SK-N-SH treated with all-trans-retinoic acid at 6 μM for 48 hours (cell line): ENCODE data around the gene ACTL6A.

Experiments
- ARNTL ChIP-seq: fragments of 450-650 bp; formaldehyde crosslinking; IDR thresholded peaks from 2 replicates; pipeline ENCODE4 v1.5.0; 2020; ENCODE audit warnings: low read depth, mild to moderate bottlenecking, moderate library complexity, borderline replicate concordance
- PPARA ChIP-seq: fragments of 250-450 bp; sonication (Bioruptor Pico); IDR thresholded peaks from 2 replicates; pipeline ENCODE4 v1.5.0; 2020; ENCODE audit warnings: mild to moderate bottlenecking, borderline replicate concordance
- TOX ChIP-seq: fragments of 250-450 bp; sonication (Bioruptor Pico); IDR thresholded peaks from 2 replicates; pipeline ENCODE4 v1.8.0; 2021; ENCODE audit warnings: mild to moderate bottlenecking, moderate library complexity, borderline replicate concordance
- ZFP3 ChIP-seq: fragments of 250-450 bp; sonication (Bioruptor Pico); IDR thresholded peaks from 2 replicates; pipeline ENCODE4 v1.5.0; 2020; ENCODE audit warnings: mild to moderate bottlenecking, moderate library complexity
- ZNF565 ChIP-seq: fragments of 450-650 bp; formaldehyde crosslinking; conservative IDR thresholded peaks from 2 replicates; pipeline ENCODE4 v1.5.0; 2020; ENCODE audit warnings: low read depth, mild to moderate bottlenecking, moderate library complexity
- ZNF70 ChIP-seq: fragments of 450-650 bp; formaldehyde crosslinking; IDR thresholded peaks from 2 replicates; pipeline ENCODE4 v1.5.0; 2020; ENCODE audit warnings: mild to moderate bottlenecking, moderate library complexity
- TF ChIP-seq, protein P1 (sequence below): fragments of 250-450 bp; sonication (Bioruptor Pico); IDR thresholded peaks from 2 replicates; pipeline ENCODE4 v1.5.1; 2021; ENCODE audit warnings: mild to moderate bottlenecking, moderate library complexity
- TF ChIP-seq, protein P2 (sequence below): fragments of 250-450 bp; sonication (Bioruptor Pico); IDR thresholded peaks from 2 replicates; pipeline ENCODE4 v1.8.0; 2020; ENCODE audit warnings: mild to moderate bottlenecking, moderate library complexity, borderline replicate concordance
- TF ChIP-seq, protein P3 (sequence below): fragments of 250-450 bp; sonication (Bioruptor Pico); IDR thresholded peaks from 2 replicates; pipeline ENCODE4 v1.8.0; 2021; ENCODE audit warnings: low read depth, mild to moderate bottlenecking, moderate library complexity, borderline replicate concordance

DNA sequence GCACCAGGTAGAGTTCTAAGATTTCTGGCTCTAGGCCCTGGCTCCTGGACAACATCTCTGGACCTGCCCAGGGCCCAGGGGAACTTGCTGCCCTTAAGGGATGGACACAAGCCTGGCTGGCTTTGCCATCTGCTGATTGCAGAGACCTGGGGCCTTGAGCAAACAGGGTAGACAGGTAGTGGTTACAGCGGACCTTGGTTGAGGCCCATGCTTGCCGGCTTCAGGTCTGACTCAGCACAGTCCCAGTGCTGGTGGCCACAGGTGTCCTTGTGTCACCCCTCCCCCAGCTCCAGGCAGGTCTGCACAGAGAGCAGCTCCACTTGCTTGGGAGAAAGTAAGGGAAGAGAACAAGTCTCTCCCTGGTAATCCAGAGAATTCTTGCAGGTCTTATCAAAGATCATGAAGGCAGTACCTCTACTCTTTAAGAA is 15.9 kb upstream of the ACTL6A start:
- TF ChIP-seq ZNF565 (CRISPR knock-in tag) (no peak), ZFP3 (CRISPR knock-in tag) (no peak), ZNF70 (CRISPR knock-in tag) (no peak), TOX (no peak), ARNTL (CRISPR knock-in tag) (no peak), PPARA (CRISPR knock-in tag) (no peak)
- TF ChIP-seq, protein P1, sequence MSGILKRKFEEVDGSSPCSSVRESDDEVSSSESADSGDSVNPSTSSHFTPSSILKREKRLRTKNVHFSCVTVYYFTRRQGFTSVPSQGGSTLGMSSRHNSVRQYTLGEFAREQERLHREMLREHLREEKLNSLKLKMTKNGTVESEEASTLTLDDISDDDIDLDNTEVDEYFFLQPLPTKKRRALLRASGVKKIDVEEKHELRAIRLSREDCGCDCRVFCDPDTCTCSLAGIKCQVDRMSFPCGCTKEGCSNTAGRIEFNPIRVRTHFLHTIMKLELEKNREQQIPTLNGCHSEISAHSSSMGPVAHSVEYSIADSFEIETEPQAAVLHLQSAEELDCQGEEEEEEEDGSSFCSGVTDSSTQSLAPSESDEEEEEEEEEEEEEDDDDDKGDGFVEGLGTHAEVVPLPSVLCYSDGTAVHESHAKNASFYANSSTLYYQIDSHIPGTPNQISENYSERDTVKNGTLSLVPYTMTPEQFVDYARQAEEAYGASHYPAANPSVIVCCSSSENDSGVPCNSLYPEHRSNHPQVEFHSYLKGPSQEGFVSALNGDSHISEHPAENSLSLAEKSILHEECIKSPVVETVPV: no peak
- TF ChIP-seq, protein P2, sequence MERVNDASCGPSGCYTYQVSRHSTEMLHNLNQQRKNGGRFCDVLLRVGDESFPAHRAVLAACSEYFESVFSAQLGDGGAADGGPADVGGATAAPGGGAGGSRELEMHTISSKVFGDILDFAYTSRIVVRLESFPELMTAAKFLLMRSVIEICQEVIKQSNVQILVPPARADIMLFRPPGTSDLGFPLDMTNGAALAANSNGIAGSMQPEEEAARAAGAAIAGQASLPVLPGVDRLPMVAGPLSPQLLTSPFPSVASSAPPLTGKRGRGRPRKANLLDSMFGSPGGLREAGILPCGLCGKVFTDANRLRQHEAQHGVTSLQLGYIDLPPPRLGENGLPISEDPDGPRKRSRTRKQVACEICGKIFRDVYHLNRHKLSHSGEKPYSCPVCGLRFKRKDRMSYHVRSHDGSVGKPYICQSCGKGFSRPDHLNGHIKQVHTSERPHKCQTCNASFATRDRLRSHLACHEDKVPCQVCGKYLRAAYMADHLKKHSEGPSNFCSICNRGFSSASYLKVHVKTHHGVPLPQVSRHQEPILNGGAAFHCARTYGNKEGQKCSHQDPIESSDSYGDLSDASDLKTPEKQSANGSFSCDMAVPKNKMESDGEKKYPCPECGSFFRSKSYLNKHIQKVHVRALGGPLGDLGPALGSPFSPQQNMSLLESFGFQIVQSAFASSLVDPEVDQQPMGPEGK (CRISPR knock-in tag): no peak
- TF ChIP-seq, protein P3, sequence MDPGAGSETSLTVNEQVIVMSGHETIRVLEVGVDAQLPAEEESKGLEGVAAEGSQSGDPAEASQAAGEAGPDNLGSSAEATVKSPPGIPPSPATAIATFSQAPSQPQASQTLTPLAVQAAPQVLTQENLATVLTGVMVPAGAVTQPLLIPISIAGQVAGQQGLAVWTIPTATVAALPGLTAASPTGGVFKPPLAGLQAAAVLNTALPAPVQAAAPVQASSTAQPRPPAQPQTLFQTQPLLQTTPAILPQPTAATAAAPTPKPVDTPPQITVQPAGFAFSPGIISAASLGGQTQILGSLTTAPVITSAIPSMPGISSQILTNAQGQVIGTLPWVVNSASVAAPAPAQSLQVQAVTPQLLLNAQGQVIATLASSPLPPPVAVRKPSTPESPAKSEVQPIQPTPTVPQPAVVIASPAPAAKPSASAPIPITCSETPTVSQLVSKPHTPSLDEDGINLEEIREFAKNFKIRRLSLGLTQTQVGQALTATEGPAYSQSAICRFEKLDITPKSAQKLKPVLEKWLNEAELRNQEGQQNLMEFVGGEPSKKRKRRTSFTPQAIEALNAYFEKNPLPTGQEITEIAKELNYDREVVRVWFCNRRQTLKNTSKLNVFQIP (CRISPR knock-in tag): no peak
